M059J (cell line): ENCODE measurements around the gene SLC25A48. TPM values are rescaled to one million over a fixed set of nuclear protein-coding genes. Genes with fewer than 3 reads are reported as not detected.

ENCODE experiments used
- DNase-seq: peaks from one replicate; pipeline ENCODE4 v3.0.0-alpha.2; 2012; ENCODE audit warnings: low read depth
- total RNA-seq: library from RNA; depleted of rRNA; stranded (reverse); fragments of >200 nt; shearing (Covaris generic); gene quantifications from 2 replicates; pipeline ENCODE4 v1.2.3, GENCODE V29; 2014; rRNA removed

Gene SLC25A48, protein sequence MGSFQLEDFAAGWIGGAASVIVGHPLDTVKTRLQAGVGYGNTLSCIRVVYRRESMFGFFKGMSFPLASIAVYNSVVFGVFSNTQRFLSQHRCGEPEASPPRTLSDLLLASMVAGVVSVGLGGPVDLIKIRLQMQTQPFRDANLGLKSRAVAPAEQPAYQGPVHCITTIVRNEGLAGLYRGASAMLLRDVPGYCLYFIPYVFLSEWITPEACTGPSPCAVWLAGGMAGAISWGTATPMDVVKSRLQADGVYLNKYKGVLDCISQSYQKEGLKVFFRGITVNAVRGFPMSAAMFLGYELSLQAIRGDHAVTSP
- not detected in 2 replicates for total RNA-seq

DNA sequence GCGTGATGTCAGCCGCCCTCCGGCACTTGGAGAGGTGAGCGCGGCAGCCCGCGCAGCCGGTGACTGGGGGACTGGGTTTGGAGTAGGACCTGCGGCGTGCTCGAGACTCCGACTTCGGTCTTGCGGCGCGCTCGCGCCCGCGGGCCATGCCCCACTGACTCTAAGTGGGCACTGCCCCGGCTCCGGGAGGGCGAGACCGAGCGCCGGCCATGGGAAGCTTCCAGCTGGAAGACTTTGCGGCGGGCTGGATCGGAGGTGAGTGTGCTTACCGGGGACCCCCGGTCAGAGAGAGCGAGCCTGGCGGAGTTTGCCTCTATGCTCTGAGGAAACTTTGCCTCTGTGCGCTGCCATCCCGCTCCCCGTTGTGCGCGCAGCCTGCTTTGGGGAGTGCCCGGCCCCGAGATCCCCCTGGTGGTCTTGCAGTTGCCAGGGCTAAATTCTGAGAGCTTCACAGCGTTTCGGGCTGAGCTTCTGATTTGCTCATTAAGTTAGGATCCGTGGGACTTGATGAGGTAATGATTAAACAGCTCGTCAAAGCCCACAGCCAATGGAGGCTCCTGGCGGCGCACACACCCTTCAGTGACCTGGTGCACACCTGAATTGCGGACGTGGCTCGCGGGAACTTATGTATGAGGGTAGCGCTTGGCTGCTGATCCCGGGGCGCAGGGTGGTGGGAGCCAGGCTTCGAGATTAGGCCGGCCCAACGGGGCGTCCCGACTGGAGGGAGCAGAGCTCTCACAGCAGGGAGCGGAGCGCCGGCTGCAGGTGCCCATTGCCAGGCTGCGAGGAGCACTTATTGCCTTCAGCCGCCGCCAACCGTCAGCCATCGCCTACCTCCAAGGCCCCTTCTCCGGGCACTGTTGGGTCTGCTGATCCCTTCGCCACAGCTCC, at the start of gene SLC25A48:
Gene SLC25A48 (plus strand): TSS at position 25 of the 891 bp plus-strand sequence. CDS start 185 bp downstream, at position 210.
- DNase-seq, result peak; percentile 34

DNA sequence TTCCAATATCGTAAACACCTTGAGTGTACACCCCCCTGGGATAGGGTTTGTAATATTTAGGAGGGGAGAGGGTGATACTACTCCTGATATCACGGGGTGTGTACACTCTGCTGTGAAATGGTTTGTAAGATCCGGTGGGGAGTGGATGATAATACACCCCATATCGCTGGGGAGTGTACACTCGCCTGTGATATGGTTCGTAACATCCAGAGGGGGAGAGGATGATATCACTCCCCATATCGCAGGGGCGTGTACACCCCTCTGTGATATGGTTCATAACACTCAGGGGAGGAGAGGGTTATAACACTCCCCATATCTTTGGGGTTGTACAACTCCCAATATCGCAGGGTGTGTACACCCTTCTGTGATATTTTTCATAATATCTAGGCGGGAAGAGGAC, 33.8 kb upstream of the SLC25A48 start:
- no peak for DNase-seq

DNA sequence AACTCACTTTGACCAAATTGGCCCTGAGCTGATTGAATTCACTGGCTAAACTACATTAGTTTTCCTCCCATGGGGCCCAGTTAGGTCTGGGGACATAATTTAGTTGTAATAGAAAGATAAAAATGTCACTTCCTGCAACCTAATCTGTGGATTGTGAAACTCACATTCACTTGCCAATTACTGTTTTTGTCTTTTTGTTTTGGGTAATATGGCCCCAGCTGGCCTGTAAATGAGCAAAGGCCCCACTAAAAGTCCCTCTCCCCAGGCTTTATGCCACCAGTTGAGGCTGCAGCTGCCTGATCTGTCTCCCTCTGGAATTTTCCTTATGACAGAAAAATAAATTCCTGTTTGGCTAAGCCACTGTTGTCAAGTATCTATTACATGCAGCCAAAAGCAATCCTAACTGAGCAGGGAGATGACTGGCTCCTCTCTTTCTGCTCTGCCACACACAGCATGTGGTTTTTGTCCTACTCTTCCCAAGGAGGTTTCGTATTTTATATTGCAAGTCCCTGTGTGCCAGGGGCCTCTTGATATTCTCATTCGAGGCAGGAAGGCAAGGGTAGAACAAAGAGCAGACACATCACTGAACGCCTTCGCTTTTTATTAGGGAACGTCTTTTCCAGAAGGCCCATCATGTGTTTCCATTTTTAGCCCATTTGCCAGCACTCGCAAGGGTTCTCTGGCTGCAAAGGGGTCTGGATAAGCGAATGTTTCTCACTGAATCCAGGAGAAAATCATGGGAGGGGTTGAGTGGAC, 24.1 kb upstream of the SLC25A48 start:
- DNase-seq, result no peak

DNA sequence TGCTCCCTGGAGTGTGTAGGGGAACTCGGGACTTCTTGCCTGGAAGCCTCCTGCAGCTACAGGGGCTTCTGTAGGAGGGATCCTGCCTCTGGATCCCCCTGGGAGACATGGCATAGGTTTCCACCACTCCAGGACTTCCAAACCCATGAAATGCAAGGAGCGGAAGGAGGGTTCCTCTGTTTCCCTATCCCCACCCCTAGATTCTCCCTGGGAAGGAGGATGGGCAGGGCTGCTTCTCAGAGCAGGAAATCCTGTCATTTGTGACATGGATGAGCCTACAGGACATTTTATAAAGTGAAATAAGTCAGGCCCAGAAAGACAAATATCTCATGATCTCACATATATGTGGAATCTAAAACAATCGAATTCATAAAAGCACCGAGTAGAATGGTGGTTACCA, 23.5 kb upstream of the SLC25A48 start:
- no peak for DNase-seq

DNA sequence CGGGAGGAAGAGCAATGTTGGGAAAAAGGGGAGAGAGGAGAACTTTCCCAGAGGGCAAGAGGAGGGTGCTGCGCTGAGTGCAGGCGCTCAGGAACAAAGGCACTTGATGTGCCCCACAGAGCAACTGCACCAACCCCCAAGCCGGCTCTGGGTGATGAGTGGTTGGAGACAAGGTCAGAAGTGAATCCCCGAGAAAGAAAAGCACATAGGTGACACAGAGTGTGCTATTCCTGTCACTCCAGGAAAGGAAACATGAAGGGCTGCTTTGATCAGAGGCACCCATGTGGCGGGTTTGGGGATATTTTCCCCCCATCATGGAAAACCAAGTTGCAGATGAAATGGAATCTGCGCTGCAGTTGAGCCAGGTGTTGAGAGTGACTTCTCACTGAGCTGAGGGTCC, 20.7 kb upstream of the SLC25A48 start:
- no peak for DNase-seq

DNA sequence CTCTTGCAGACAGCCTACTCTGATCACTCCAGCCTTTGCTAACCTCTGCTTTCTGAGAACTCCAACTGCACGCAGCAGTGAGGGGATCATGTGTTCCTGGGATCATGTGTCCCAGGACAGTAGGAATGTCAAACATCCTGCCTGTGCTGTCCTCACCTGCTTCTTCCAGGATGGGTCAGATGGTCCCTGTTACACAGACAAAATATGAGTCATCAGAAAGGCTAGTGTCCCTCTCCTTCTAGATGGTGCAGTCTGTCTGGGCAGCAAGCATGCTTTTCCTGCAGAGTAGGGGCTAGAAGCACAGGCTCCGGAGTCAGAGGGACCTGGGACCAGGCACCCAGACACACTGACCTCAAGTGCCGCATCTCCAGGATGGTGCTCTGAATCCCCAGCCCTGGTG, 20.1 kb upstream of the SLC25A48 start:
- DNase-seq, result no peak

DNA sequence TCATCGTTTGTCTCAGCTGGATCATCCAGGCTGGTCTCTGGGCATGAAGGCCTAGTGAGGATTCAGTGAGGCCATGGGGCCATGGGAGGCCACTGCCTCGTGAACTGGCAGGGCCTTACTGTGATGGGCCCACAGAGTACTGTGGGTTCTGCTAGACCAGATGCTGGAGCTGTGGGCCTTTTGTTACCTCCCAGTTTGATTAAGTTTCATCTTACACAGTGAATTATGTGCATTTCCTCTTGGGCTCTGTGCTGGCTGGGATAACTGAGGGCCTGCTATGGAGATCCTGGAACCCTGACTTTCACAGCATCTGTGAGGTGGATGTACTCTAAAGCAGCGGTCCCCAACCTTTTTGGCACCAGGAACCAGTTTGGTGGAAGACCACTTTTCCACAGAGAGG, 19.7 kb upstream of the SLC25A48 start:
- no peak for DNase-seq

DNA sequence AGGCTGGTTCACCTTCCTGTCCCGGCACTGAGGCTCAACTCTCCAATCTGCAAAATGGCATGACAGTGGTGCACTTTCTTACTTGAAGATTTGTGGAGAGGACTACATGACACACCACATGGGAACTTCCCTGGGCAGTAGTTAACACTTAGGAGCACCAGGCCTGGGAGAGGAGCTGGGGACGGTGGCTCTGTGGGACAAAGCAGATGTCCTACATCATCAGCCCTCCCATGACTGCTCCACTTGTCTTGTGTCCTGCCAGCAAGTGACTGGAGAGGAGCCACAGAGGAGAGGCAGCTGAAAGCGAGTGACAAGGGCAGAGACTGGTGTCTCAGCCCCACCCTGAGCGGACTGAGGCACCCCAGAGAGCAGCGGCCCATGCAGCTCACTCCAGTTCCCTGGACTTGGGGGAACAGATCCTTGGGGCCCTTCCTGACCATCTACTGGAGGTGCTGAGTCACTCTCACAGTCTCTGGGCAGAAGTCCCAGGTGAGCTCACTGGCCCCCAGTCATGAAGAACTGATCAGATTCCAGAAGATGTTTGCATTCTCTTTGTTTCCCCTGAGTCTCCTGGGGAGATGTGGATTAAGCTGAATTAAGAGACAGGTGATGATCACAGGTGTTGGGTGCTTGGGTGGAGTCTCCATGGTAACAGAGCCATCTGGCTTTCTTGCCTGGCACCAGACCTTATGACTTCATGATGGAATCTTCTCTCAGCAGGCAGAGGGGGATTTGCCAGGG, 13.2 kb upstream of the SLC25A48 start:
- peak; percentile 9 for DNase-seq

DNA sequence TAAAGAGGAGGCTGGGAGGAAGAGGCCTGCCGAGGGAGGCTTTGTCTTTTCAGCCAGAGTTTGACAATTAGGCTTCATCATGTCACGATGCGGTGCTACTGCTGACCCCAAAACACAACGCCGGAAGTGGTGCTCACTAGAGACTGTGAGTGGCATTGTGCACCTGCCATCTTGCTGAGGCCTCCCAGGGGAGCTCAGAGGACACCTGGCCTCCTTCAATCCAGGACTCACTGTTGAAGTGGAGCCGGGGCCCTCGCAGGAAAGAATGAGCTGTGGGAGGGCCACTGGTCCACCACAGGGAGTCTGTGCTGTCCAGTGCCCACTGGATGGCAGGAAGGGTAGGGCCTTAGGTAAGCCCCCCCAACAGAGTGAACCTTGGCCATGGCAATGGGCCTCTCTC, 12.7 kb upstream of the SLC25A48 start:
- DNase-seq, result no peak

DNA sequence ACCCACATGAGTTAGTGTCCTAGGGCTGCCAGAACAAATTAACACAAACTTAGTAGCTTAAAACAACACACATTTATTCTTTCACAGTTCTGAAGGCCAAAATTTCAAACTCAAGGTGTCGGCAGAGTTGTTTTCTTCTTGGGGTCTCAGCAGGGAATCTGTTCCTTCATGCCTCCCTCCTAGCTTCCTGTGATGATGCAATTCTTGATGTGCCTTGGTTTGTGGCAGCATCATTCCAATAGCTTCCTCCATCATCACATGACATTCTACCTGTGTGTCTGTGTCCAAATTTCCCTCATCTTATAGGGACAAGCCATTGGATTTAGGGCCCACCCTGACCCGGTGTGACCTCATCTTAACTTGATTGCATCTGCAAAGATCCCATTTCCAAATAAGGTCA, 12.2 kb upstream of the SLC25A48 start:
- DNase-seq, result no peak

DNA sequence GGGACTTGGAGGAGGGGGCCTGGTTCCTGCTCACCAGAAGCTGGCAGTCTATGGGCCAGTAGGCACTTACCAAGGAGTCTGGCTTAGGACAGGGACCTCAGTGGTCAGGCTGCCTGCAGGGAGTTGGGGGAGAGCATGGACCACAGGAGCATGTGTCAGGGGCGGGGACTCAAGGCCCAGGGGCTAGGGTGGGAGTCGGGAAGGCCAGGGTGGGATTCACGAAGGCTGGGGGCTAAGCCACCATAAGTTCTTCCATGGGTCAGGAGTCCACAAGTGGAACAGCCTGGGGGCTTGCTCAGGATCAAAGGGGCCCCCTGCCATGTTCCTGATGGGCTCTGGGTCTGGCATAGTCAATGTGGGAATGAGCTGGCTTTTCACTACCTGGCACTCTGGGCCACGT, 11.5 kb upstream of the SLC25A48 start:
- no peak for DNase-seq

DNA sequence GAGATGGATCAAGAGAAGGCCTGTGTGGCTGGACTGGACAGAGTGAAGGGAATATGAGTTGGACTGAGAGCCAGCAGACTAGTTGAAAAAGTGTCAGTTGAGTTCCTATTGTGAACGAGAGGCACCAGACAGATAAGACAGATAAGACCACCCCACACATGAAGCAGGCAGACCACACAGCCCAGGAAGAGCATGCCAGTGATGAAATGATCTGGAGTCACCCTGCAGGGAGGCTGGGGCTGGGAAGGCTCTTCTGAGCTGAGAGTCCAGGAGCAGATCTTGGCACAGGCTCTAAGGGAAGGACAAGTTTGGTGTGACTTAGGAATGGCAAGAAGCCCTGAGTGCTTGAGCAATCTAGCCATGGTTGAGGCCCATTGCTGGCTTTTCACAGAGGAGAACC, 10.6 kb upstream of the SLC25A48 start:
- DNase-seq, result no peak

DNA sequence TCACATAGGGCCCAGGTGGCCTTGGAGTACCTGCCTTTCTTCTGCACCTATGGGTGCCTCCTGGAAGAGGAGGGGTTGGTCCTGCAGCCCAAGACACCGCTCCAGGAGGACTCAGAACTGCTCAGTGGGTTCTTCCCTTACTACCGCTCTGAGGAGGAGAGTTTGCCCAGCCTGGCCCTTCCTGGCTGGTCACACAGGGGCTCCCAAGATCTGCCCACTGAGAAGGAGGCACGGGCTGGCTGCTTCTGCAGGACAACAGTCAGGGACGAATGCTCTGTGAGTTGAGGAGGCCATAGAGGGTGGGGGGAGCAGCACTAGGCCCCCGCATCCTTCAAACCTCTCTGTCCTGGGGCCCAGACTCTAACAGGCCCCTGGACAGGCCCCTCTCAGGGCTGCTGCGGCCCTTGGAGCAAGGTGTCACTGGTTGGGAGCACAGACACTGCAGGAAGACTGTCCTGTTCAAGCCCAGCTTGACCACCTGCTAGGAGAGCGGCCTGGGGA, 9.9 kb upstream of the SLC25A48 start:
- DNase-seq, result no peak

DNA sequence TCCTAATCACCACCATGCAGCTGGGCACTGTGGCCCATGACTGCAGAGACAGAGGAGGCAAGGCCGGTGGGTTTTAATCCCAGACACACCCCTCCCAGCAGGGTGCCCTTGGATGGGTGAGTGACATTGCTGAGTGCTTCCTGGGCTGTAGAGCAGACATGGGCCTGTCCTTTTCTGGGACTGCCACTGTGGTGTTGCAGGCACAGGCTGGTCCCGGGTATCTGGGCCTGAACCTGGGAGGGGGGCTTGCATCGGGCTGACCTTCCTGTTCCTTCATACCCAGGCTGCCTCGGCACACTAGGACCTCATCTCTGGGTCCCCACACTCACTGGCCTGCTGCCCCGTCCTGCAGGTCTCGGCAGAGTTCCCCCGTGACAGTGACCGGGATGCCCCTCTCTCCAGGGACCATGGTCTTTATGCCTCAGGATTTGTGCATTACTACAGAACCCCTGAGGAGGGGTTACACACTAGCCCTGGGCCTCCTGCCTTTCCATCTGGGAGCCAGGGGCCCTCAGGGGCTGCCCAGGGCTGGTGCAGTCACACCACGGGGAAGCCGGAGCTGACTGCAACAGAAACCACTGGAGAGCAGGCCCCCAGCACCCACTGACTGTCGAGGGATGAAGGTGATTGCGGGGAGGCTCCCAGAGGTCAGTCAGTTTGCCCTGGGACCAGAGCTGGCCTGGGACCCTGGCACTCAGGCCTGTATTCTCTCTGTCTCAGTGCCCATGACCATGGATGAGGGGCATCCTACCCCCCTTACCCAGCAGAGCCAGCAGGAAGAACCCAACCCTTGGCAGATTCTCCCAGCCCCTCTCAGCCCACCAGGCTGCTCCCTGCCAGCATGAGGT, 8.9 kb upstream of the SLC25A48 start:
- DNase-seq, result no peak

DNA sequence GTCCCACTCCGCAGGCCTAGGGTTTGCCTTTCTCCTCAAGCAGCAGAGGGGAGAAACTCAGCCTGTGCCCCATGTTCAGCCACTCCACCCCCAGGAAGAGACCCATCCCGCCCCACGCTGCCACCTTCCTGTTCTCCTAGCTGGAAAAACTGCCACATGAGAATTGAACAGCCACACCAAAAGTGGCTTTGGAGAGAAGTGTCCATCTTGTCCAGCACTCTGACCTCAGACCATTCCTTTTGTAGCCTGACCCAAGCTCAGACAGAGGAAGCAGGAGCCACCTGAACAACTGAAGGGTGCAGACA, 8.3 kb upstream of the SLC25A48 start:
- DNase-seq, result no peak

DNA sequence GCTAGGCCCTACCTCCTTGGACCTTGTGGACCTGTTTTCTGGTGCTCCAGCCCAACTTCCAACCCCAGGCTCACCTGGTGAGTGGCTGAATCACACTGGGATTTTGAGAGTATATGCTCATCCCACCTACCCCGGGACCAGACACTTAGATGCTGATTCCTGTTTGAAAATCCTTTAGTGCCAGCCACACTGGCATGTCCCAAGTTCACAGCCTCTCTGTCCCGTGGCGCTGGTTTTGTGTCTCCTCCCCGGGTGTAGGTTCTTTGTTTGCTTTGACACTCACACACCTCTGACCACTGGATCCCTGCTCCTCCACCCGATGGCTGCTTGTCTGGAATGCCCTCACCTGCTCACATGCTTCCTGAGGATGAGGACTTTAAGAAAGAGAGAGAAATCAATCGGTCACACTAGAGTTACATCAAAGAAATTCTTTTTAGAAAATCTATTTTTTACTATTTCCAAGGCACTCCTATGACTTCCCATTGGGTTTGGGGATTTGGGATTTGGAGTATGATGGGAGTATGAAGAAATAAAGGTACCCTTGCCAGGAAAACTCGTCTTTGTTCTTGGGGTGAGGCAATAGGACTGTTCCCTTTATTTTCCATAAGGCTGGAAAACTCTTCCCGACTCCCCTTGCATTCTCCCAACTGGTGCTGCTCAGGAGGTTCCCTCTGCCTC, 7.3 kb upstream of the SLC25A48 start:
- no peak for DNase-seq

DNA sequence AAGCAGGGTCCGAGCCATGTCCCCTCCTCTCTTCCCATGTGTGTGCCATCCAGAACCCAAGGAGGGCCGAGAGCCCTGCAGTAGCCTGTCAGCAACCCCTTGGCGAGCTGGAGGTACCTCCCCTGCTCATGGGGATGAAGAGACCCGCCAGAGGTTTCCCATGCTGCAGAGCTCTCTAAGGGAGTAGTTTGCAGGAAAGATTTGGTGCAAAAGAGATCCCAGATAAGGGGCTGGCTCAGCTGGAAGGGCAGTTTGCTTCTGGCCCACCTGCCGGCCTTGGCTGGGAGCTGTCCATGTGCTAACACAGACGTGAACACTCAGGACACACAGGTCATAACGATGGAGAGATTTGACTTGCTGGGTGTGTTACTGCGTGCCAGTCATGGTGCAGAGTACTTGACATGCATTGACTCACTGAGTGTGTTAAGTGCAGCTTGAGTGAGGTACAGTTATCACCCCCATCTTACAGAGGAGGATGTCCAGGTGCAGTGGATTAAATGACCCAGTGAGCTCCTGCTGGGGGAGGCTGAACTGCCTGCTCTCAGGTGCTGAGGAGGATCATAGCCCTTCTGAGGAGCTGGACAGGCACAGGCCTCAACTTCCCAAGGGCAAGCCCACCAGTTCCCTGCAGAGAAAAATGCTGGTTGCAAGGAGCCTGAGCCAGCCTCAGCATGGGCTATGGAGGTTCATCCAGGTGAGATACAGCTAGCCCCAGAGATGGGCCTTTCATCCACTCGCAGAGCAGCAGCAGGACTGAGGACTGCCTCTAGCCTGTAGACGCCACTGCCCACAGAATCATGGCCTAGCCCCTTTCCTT, 6.3 kb upstream of the SLC25A48 start:
- no peak for DNase-seq

DNA sequence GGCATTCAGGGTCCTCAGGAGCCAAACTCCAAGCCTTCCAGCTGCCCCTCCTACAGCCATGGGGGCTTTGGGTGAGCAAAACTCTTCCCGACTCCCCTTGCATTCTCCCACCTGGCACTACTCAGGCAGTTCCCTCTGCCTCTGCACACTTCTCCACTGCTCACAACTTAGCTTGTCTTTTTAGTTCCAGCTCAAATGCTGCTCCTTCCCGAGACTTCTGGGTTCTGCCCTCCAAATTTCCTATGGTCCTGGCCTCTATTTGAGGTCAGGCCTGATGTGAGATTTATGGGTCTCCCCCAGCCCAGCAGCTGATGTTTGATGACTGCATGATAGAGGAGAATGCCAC, 5.7 kb upstream of the SLC25A48 start:
- DNase-seq, result no peak

DNA sequence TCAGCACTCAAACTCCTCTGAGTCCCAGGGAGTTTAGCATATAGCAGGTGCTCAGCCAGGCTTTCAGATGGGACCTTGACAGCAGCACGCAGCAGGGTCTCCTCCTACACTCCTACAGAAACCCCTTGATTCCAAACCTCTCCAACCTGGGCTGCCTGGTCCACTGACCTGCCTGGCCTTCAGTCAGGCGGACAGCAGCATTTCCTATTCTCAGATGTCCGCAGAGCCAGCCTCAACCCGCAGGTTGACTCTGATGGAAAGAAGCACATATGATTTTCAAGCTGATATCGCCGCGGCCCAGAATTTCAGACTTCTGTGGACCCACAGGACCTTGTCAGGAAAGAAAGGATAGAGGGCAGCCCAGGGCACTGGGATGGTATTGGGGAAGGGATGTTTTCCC, 5.3 kb upstream of the SLC25A48 start:
- DNase-seq, result no peak
